ENCODE measurements around the gene SLC12A8.

GRCh38 chr3:125240496-125240895, 27.9 kb upstream of the SLC12A8 start:
- no peak for TF ChIP-seq CTCF (conservative IDR thresholded peaks at IDR 0.05 in 1 of 2, IDR thresholded peaks at IDR 0.05 in 1 of 2; ENCODE audit: low read depth in 1 of 2, low read length in 2 of 2)
- TF ChIP-seq EZH2 (IDR thresholded peaks at IDR 0.05; ENCODE audit: low read length, missing control alignments) = no peak
